ENCODE data around the gene OVOL2. TPM values are rescaled to one million over a fixed set of nuclear protein-coding genes. Genes with fewer than 3 reads are reported as not detected.

Gene OVOL2
- total and polyA plus RNA-seq, 10 of the 15 experiments (the other 5 are each of a cell fraction or from before 2014, with no cell fraction given): not detected

DNA sequence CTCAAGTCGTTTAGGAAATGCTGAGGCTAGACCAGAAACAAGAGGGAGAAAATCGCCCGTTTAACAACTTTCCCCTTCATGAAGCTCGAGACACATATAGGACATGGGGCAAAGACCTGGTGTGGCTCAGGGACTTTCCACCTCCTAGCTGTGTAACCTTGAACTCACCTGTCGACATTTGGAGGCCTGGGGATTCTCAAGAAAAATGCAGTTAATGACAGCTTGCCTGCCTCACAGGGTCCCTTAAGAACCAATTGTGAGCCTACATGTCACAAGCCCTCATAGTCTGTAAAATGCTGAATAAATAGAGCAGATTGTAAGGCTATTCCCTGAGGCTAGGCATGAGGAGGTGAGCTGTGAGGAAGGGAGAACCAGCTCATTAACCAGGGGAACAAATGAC, 53.8 kb downstream of the OVOL2 start (continued):
- TF ChIP-seq SUPT20H (IDR thresholded peaks at IDR 0.05; ENCODE audit: borderline replicate concordance, control insufficient read depth, low read depth, low read length) (no peak), NBN (IDR thresholded peaks at IDR 0.05) (0 out of 2 replicates have a peak, but pooled peaks have one; percentile 2), TAF1 (IDR thresholded peaks at IDR 0.05; ENCODE audit: borderline replicate concordance, low read depth, low read length) (no peak), KDM1A (IDR thresholded peaks at IDR 0.05; ENCODE audit: borderline replicate concordance) (no peak), CREB1 (IDR thresholded peaks at IDR 0.05; ENCODE audit: low read depth) (no peak)

DNA sequence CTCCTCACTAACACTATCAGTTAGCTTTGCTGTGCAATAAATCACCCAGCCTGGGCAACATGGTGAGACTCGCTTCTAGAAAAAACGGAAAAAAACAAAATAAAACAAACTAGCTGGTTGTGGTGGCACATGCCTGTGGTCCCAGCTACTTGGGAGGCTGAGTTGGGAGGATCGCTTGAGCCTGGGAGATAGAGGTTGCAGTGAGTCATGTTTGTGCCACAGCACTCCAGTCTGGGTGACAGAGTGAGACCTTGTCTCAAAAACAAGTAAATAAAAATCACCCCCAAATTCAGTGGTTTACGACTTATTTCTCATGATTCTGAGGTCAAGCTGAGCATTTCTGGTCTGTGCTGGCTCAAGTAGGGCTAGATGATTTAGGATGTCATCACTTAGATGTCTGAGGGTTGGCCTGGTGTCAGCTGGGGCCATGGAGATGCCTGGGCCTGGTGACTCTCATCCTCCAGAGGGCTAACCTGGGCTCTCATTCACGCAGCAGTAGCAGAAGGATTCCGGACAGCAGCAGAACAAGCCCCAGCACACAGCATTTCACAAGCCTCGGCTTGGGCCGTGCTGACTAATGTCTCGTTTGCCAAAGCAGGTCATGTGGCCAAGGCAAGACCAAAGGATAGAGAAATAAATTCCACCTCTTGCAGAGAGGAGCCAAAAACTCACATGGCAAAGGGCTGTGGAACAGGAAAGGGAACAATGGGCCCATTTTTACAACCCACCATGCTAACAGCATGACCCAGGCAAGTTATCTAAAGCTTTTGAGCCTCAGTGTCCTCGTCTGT, 56.4 kb downstream of the OVOL2 start:
- no TSS peak for BruUV-seq (replicated peaks)
- no peaks in the 10 kb centered on the region for H3K9me3 ChIP-seq (replicated peaks; ENCODE audit: control insufficient read depth, insufficient read depth, low read length)
- H2AFZ ChIP-seq (ENCODE audit: control insufficient read depth, low read depth, low read length): no peak overlapping the region
- H3K4me2 ChIP-seq (ENCODE audit: control insufficient read depth, insufficient read depth): no peak overlapping the region
- ChIA-PET SMC1A (ENCODE audit: uncharacterized antibody, unreplicated experiment) (interaction anchor here (0.7 to 1.2 kb wide), 3 partner anchors 30 to 311 kb away, joined by 3 to 4 read pairs (median 3); no protein-coding TSS in a partner anchor), RAD21 (ENCODE audit: unreplicated experiment) (interaction anchor here (0.6 to 1.6 kb wide), 4 partner anchors 15 to 495 kb away, joined by 3 to 6 read pairs (median 4); no protein-coding TSS in a partner anchor), CTCF (interaction anchor here (0.6 to 1.5 kb wide), 5 partner anchors 8 to 496 kb away, joined by 3 to 5 read pairs (median 3); no protein-coding TSS in a partner anchor), POLR2A (interaction anchor here (0.7 kb wide), 1 partner anchor 427 kb away, joined by 3 read pairs; no protein-coding TSS in a partner anchor)
- intact Hi-C loops (cut with micrococcal nuclease; ENCODE audit: unreplicated experiment): loop anchor here (10.0 kb wide), 1 partner anchor 283 kb away; the partner anchor contains the start of gene ZNF133
- 82% methylated on average over 10 of the region's 10 CpGs for WGBS (ENCODE audit: insufficient coverage, insufficient replicate concordance, low lambda C conversion rate, missing lambda C conversion rate)
- H3K79me2 ChIP-seq (ENCODE audit: control insufficient read depth, insufficient read depth, low read length): no peaks in the 10 kb centered on the region
- H3K4me3 ChIP-seq: no peak overlapping the region
- in situ Hi-C loops (cut with MboI): no loop called here
- H3K27ac ChIP-seq (ENCODE audit: control insufficient read depth, insufficient read depth): no peak overlapping the region
- no peaks in the 10 kb centered on the region for H3K36me3 ChIP-seq (ENCODE audit: control insufficient read depth in 2 of 2, insufficient read depth in 2 of 2, low read length in 1 of 2)
- DNase-seq (ENCODE audit: low read depth, low spot score) (no peak), ATAC-seq (no peak), FAIRE-seq (no peak)
- H4K20me1 ChIP-seq (ENCODE audit: control insufficient read depth, insufficient read depth): no peaks in the 10 kb centered on the region
- no peak overlapping the region for H3K9ac ChIP-seq (ENCODE audit: control insufficient read depth, insufficient read depth, low read length)
- no peaks in the 10 kb centered on the region for H3K27me3 ChIP-seq (replicated peaks in 1 of 2; ENCODE audit: control insufficient read depth in 2 of 2, insufficient read depth in 2 of 2, low read length in 1 of 2)
- H3K4me1 ChIP-seq (ENCODE audit: control insufficient read depth, insufficient read depth, low read length): peaks cover 31% of the 10 kb centered on the region
- no peak for TF ChIP-seq GATAD2B (conservative IDR thresholded peaks at IDR 0.05; ENCODE audit: low read depth)
- no peak for TF ChIP-seq BHLHE40 (IDR thresholded peaks at IDR 0.05; ENCODE audit: borderline replicate concordance in 1 of 2, low read depth in 2 of 2, low read length in 1 of 2)
- TF ChIP-seq, protein P1, sequence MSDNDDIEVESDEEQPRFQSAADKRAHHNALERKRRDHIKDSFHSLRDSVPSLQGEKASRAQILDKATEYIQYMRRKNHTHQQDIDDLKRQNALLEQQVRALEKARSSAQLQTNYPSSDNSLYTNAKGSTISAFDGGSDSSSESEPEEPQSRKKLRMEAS (IDR thresholded peaks at IDR 0.05; ENCODE audit: low read depth, low read length): no peak
- TF ChIP-seq PAX5 (IDR thresholded peaks at IDR 0.05; ENCODE audit: borderline replicate concordance, low read depth, low read length): no peak
- TF ChIP-seq, protein P2, sequence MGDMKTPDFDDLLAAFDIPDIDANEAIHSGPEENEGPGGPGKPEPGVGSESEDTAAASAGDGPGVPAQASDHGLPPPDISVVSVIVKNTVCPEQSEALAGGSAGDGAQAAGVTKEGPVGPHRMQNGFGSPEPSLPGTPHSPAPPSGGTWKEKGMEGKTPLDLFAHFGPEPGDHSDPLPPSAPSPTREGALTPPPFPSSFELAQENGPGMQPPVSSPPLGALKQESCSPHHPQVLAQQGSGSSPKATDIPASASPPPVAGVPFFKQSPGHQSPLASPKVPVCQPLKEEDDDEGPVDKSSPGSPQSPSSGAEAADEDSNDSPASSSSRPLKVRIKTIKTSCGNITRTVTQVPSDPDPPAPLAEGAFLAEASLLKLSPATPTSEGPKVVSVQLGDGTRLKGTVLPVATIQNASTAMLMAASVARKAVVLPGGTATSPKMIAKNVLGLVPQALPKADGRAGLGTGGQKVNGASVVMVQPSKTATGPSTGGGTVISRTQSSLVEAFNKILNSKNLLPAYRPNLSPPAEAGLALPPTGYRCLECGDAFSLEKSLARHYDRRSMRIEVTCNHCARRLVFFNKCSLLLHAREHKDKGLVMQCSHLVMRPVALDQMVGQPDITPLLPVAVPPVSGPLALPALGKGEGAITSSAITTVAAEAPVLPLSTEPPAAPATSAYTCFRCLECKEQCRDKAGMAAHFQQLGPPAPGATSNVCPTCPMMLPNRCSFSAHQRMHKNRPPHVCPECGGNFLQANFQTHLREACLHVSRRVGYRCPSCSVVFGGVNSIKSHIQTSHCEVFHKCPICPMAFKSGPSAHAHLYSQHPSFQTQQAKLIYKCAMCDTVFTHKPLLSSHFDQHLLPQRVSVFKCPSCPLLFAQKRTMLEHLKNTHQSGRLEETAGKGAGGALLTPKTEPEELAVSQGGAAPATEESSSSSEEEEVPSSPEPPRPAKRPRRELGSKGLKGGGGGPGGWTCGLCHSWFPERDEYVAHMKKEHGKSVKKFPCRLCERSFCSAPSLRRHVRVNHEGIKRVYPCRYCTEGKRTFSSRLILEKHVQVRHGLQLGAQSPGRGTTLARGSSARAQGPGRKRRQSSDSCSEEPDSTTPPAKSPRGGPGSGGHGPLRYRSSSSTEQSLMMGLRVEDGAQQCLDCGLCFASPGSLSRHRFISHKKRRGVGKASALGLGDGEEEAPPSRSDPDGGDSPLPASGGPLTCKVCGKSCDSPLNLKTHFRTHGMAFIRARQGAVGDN (IDR thresholded peaks at IDR 0.05): no peak
- TF ChIP-seq FOS (IDR thresholded peaks at IDR 0.05; ENCODE audit: borderline replicate concordance, extremely low read depth, insufficient read length): no peak
- TF ChIP-seq ATF7 (IDR thresholded peaks at IDR 0.05; ENCODE audit: low read depth): no peak
- no peak for TF ChIP-seq KDM1A (IDR thresholded peaks at IDR 0.05; ENCODE audit: borderline replicate concordance)
- no peak for TF ChIP-seq SMAD1 (IDR thresholded peaks at IDR 0.05; ENCODE audit: low read depth, partially characterized antibody)
- no peak for TF ChIP-seq HDAC2 (IDR thresholded peaks at IDR 0.05)
- no peak for TF ChIP-seq POLR2AphosphoS2 (IDR thresholded peaks at IDR 0.05; ENCODE audit: low read depth, low read length)
- no peak for TF ChIP-seq FOXM1 (IDR thresholded peaks at IDR 0.05; ENCODE audit: low read depth, low read length)
- no peak for TF ChIP-seq GABPA (IDR thresholded peaks at IDR 0.05; ENCODE audit: low read depth)
- TF ChIP-seq CBX5 (IDR thresholded peaks at IDR 0.05; ENCODE audit: low read depth): no peak
- TF ChIP-seq CHD4 (IDR thresholded peaks at IDR 0.05): no peak
